SH-SY5Y (cell line): ENCODE data around the gene SLC24A3.

Experiments used
- GATA2 ChIP-seq: IDR thresholded peaks from 2 replicates; pipeline ENCODE4 v1.6.1; 2011; ENCODE audit warnings: mild to moderate bottlenecking, low read depth, low read length
- GATA3 ChIP-seq: IDR thresholded peaks from 2 replicates; pipeline ENCODE4 v1.6.1; 2011; ENCODE audit warnings: low read depth, mild to moderate bottlenecking, low read length, moderate library complexity

Gene SLC24A3

DNA sequence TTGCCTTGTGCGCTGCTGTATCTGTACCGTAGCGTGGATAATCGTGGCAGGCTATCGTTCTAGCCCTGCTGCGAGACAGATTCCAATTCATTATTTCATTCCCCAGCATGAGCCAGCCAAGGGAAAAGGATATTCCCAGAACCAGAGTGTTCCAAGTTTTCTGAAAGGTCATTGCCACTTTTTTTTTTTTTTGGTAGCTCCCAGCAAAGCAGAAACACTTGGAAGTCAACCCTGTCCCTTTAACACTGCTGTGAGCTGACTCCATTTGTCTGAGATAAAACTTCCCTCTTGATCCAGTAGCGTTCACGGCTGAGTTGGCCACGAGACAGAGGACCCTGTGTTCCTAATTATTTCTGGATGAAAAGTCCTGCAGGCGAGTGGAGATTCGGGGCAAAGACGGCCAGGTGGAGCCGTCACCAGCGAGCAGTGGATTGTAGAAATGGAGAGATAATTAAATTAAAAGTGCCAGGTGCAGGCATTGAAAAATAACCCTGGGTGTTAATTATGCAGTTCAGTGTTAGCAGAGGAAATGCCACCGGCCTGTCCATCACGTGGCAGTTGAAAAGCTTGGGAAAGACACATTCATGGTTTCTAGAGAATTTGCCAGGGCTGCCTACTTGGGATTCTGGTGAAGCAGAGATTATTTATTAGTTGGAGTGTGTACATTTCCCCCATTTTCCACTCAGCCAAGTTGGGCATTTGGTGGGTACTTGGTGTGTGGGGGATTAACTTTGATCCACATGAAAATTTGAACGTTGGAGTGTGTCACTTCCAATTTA is 164.2 kb downstream of the SLC24A3 start:
- no peak for TF ChIP-seq GATA3
- TF ChIP-seq GATA2: no peak

GRCh38 chr20:19378058-19378457 is 165.6 kb downstream of the SLC24A3 start:
- TF ChIP-seq GATA3 (no peak), GATA2 (no peak)

GRCh38 chr20:19380211-19380610 is 167.8 kb downstream of the SLC24A3 start:
- no peak for TF ChIP-seq GATA2
- TF ChIP-seq GATA3: no peak

GRCh38 chr20:19381947-19382346 is 169.5 kb downstream of the SLC24A3 start:
- TF ChIP-seq GATA3 (no peak), GATA2 (no peak)

- TF ChIP-seq GATA3 (no peak), GATA2 (no peak)
Observed at GRCh38 chr20:19382386-19383340, 170.2 kb downstream of the SLC24A3 start.

DNA sequence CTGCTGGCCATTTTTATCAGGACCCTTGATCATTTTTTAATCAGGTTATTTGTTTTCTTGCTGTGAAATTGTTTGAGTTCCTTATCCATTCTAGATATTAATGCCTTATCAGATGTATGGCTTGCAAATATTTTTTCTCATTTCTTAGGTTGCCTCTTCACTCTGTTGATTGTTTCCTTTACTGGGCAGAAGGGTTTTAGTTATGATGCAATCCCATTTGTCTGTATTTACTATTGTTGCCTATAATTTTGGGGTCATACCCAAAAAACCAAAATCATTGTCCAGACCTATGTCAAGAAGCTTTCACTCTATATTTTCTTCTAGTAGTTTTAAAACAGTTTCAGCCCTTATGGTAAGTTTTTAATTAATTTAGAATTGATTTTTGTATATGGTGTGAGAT is 172.5 kb downstream of the SLC24A3 start:
- TF ChIP-seq GATA2 (no peak), GATA3 (no peak)

- TF ChIP-seq GATA3 (no peak), GATA2 (no peak)
Observed at GRCh38 chr20:19387251-19387650, 174.8 kb downstream of the SLC24A3 start.

- no peak for TF ChIP-seq GATA3
Observed at GRCh38 chr20:19392344-19393130, 180.1 kb downstream of the SLC24A3 start.

DNA sequence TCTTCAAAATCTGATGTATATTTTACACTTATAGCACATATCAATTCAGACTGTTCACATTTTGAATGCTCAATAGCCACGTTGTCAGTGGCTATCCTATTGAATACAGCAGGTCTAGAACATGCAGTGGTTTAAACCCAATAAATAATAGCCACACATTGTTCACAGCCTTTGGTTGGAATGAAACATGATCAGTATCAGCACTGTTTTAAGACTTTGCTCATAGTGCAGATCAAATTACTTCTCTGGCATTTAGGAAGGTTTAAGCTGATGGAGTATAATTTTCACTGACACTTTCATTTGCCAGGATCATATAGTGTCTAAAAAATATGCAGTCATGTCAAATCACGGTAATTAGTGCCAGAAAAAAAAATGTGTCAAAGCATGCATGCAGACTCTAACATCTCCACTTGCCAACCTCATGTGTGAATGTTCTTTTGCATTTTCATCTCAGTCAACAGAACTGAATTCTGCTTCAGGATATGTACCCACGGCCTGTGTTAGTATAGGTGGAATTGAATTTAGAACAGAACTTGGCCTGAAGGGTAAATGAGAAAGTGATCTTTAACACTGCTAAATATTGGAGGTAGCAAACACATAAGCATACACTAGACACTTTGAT is 184.1 kb downstream of the SLC24A3 start:
- no peak for TF ChIP-seq GATA2
- no peak for TF ChIP-seq GATA3

DNA sequence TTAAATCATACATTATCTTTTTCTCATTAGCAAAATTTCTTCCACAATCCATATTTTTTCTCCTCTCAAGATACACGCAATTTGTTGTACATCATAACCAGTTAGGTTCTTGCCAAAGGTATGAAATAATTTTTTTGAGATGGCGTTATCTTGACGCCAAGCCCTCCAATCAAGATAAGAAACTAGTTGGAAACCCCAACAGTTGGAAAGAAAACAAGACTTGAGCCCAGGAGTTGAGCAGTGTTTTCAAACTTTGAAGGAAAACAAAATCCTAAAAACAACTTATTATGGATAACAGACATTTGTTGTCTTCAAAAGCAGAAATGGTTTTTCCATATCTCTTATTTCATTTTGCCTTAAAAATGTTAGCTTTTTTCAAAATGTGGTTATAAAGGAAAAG is 184.8 kb downstream of the SLC24A3 start:
- no peak for TF ChIP-seq GATA3
- TF ChIP-seq GATA2: no peak

DNA sequence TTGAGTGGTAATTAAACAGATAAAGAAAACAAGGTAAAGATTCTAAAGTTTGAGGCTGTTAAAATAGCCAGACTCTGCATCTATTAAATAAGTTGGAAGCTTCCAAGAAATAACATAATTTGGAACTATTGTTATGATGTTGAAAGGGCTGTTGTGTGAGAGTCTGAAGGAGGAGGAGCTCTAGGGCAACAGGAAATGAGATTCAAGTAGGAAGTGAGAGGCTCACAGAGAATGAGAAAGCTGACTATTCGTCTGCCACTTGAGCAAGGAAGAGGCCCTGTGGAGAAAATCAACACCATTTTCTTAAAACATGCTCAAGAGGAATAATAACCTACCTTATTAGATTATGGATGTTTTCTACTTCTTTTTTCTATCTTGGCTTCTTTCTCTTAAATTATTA is 185.2 kb downstream of the SLC24A3 start:
- TF ChIP-seq GATA2 (no peak), GATA3 (no peak)

DNA sequence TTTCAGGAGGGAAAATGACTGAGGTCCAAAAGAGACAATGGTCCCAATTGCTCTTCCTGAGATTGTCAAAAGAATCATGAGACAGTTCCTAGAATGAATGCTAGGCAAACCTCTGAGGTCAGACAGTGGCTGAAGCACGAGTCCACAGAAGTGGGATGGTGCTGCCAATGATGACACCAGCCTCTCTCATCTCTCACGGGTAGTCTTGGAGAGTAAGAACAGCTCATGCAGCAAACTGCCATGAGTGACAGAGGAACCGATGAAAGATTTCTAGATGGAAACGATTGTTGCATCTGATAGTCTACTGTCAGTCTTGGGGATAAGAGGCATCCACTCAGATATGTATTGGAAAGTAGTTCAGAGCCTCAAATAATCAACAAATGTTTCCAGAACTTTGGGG is 188.7 kb downstream of the SLC24A3 start:
- TF ChIP-seq GATA2 (no peak), GATA3 (no peak)

GRCh38 chr20:19403549-19403948 is 191.1 kb downstream of the SLC24A3 start:
- TF ChIP-seq GATA3 (no peak), GATA2 (no peak)

DNA sequence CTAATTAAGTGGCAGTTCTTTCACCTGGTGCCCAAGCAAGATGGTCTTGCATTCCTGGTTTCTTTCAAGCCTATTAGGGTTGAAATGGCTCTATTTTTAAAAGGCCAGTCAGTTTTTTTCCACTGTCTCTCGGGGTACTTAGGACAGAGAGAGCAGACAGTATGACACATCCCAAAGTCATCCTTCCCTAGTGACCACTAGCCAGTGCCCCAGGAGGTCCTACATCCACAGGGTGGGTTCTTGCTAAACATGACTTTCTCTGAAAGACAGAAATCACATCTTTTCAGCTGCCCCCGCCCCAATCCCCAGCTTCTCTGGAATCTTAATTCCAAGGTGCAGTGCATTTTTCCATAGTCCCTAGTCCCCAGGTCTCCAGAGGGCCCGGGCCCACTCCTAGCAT is 192.4 kb downstream of the SLC24A3 start:
- TF ChIP-seq GATA2 (no peak), GATA3 (no peak)
